ENCODE measurements around the gene ZNF653.

GRCh38 chr19:11549386-11549953, 43.8 kb upstream of the ZNF653 start:
- TF ChIP-seq CTCF (conservative IDR thresholded peaks at IDR 0.05; ENCODE audit: low read length), result no peak
- TF ChIP-seq EZH2phosphoT487 (IDR thresholded peaks at IDR 0.05; ENCODE audit: borderline replicate concordance), result no peak

Data from Loucy (cell line).